GM19328 (cell line): ENCODE results near the gene CRYBG2.

Experiments used
- ATAC-seq: cut with Tn5 transposase; IDR thresholded peaks from one replicate; pipeline ENCODE4 v1.9.1; 2021; ENCODE audit warnings: mild to moderate bottlenecking, moderate library complexity; ENCODE audit not compliant: unreplicated experiment

The CRYBG2 gene

GRCh38 chr1:26370591-26371382 is 16.9 kb upstream of the CRYBG2 start:
- no peak for ATAC-seq

- ATAC-seq: no peak
Measured at GRCh38 chr1:26368486-26368885, 14.6 kb upstream of the CRYBG2 start.

- ATAC-seq: no peak
Measured at GRCh38 chr1:26368006-26368405, 14.1 kb upstream of the CRYBG2 start.

DNA sequence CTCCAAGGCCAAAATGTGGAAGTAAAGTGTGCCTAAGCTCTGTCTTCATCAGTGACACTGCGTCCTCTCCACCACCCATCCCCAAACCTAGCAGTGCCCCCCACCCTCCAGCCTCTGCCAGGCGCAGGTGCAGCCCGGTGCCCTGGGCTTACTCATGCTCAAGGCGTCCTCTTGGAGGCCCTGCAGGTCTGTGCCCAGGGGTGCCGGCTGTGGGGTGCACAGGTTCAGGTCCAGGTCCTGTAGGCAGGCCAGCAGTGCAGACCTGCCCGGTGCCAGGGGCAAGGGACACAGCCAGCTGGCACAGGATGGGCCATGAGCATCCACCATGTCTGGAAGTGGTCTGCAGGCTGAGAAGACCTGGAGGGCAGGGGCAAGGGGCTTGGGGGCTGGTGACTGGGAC is 13.5 kb upstream of the CRYBG2 start:
- no peak for ATAC-seq

DNA sequence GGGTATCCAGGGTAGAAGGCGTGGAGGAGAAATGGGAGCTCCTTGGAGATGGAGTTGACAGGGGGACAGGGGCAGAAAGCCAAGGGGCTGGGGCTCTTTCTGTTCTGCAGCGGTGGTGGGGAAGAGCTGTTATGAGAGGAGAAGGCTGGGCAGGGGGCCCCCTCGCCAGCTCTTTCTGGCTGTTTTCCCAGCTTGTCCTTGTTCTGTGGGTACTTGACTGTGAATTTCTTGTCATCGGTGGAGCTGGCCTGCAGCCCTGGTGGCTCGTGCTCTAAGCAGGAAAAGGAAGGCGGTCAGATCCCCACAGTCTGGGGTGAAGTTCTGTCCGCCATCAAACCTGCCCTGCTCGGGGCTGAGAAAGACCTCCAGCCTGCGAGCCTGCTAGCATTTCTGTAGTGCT is 11.0 kb upstream of the CRYBG2 start:
- no peak for ATAC-seq

DNA sequence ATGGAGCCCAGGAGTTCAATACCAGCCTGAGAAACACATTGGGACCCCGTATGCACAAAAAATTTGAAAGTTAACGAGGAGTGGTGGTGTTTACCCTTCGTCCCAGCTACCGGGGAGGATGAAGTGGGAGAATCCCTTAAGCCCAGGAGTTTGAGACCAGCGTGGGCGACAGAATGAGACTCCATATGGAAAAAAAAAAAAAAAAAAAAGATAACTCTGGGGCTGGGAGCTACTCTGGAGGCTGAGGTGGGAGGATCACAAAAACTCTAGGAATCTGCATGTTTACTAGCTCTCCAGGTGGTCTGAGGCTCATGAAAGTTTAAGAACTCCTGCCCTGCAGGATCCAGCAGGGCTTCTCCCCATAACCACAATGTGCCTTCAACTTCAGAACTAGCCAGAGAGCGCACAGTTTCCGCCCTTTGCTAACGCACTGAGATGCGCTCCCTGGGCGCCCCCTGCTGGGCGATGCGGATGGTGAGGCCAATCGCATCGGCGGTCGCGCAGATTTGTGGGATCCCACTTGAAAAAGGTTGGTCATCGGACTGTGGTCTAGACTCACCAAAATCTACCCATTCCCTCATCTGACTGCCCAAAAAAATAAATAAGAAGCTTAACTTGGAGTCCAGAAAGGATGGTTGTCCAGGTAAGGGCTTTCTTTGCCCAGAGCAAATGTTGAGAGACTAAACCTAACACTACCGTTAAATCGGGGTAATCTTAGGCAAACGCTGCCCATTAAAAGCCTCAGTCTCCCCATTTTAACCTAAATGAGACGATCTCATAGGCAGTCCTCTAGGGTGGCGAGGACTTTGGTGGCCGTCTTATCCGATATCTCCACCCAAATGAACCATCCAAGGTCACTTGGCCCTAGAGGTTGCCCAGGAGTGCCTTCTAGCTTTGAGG is 9.9 kb upstream of the CRYBG2 start:
- ATAC-seq: no peak

GRCh38 chr1:26362331-26362730 is 8.4 kb upstream of the CRYBG2 start:
- ATAC-seq: no peak

GRCh38 chr1:26361605-26362122 is 7.7 kb upstream of the CRYBG2 start:
- no peak for ATAC-seq

GRCh38 chr1:26360807-26361604 is 7.1 kb upstream of the CRYBG2 start:
- ATAC-seq: no peak

DNA sequence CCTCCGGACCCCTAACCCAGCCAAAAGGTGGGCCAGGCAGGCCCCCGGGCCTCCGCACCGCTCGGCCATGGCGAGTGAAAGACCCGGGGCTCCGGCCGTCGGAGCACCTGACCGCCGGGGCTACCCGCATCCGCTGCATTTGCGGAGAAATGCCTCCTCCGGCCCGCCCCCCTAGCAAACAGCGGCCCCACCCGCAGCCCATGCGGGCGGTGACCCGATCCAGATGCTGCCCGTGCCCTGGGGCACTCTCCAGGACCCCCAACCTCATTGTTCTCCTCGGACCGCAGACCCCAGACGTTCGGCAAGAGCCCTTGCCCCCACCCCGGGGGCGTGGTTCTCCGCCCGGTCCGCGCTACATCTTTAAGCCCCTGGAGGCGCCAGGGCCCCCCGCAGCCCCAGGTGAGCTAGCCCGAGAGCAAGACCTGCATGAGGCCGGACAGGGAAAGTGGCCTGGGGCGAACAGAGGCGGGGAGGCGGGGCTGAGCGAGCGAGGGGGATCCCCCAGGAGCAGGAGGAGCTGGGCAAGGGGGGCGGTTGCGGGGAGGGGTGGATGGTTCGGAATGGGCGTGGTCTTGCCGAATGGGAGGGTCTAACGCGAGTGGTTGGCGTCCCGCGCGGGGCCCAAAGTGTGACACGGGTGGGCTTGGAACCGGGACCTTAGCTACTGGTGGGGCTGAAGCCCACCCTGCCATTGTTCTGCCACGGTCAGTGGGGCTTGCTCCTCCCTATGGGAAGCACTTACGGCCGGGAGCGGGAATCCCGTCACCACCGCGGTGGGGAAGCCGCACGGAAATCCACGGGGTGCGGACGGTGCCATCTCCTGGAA is 6.3 kb upstream of the CRYBG2 start:
- no peak for ATAC-seq

- no peak for ATAC-seq
Measured at GRCh38 chr1:26358411-26359384, 4.8 kb upstream of the CRYBG2 start.

GRCh38 chr1:26357121-26357602 is 3.2 kb upstream of the CRYBG2 start:
- no peak for ATAC-seq

- no peak for ATAC-seq
Measured at GRCh38 chr1:26356106-26356505, 2.2 kb upstream of the CRYBG2 start.

DNA sequence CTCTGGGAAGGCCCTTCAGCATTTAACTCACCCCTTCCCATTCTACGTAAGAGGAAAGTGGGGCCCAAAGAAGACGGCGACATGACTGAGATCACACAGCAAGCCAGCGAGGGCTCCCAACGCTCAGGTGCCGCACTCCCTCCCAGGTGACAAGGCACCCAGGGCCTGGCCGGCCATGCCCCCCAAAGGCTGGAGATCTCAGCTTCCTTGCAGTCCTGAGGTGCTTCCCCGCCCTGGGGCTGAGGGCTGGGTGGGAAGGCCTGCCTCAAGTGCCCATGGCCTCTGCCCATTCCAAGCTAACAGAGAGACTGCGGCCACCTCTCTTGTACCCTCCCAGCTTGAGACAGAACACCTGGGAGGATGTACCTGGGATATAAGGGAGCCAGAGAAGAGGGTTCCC is 1.0 kb upstream of the CRYBG2 start:
- ATAC-seq: no peak

GRCh38 chr1:26353210-26353859 is 595 bp downstream of the CRYBG2 start:
- ATAC-seq: no peak

GRCh38 chr1:26352338-26352679 is 1.6 kb downstream of the CRYBG2 start:
- no peak for ATAC-seq

- ATAC-seq: no peak
Measured at GRCh38 chr1:26351590-26352337, 2.2 kb downstream of the CRYBG2 start.
